Type B pancreatic cell (in vitro differentiated cells): ENCODE data around the gene JAKMIP2. TPM values are rescaled to one million over a fixed set of nuclear protein-coding genes. Genes with fewer than 3 reads are reported as not detected.

ENCODE experiments used
- DNase-seq: peaks from one replicate; pipeline ENCODE4 v3.0.0; 2021; ENCODE audit warnings: mixed read lengths; ENCODE audit not compliant: unreplicated experiment; ENCODE audit errors: extremely low spot score
- H3K27ac Mint-ChIP-seq: 2 replicates; pipeline ENCODE4 v1.8.0; 2021; ENCODE audit warnings: mild to moderate bottlenecking, mixed read lengths
- H3K27me3 Mint-ChIP-seq: 2 replicates; pipeline ENCODE4 v1.8.0; 2021; ENCODE audit warnings: mixed read lengths
- H3K36me3 Mint-ChIP-seq: 2 replicates; pipeline ENCODE4 v1.8.0; 2021; ENCODE audit warnings: mixed read lengths
- H3K4me1 Mint-ChIP-seq: one replicate; pipeline ENCODE4 v1.8.0; 2021; ENCODE audit warnings: mixed read lengths; ENCODE audit not compliant: unreplicated experiment
- H3K4me3 Mint-ChIP-seq: 2 replicates; pipeline ENCODE4 v1.8.0; 2021; ENCODE audit warnings: mild to moderate bottlenecking, mixed read lengths
- H3K9me3 Mint-ChIP-seq: 2 replicates; pipeline ENCODE4 v1.8.0; 2021; ENCODE audit warnings: mixed read lengths
- CTCF ChIP-seq: fragments of 200-600 bp; sonication (generic); conservative IDR thresholded peaks from 2 replicates; pipeline ENCODE4 v1.5.0; 2021; ENCODE audit warnings: antibody characterized with exemption, mild to moderate bottlenecking
- total RNA-seq: library from RNA; stranded (reverse); gene quantifications from 2 replicates; pipeline ENCODE4 v1.2.1, GENCODE V29; 2021; ENCODE audit warnings: low replicate concordance

Gene JAKMIP2
- total RNA-seq, 1 donor from 2014 or later, result 13.8 TPM

GRCh38 chr5:147800491-147800890 is 18.0 kb upstream of the JAKMIP2 start:
- Mint-ChIP-seq H3K27me3 (peaks cover 6% of the 10 kb centered on the region), H3K36me3 (no peaks in the 10 kb centered on the region), H3K4me3 (no peak overlapping the region), H3K9me3 (no peaks in the 10 kb centered on the region), H3K4me1 (no peaks in the 10 kb centered on the region), H3K27ac (no peak overlapping the region)
- TF ChIP-seq CTCF, result no peak
- no peak for DNase-seq

GRCh38 chr5:147796556-147797308 is 14.2 kb upstream of the JAKMIP2 start:
- no peak overlapping the region for H3K27ac Mint-ChIP-seq
- no peaks in the 10 kb centered on the region for H3K9me3 Mint-ChIP-seq
- H3K4me1 Mint-ChIP-seq, result no peaks in the 10 kb centered on the region
- DNase-seq, result no peak
- no peaks in the 10 kb centered on the region for H3K36me3 Mint-ChIP-seq
- H3K27me3 Mint-ChIP-seq, result peaks cover 6% of the 10 kb centered on the region
- no peak for TF ChIP-seq CTCF
- no peak overlapping the region for H3K4me3 Mint-ChIP-seq

DNA sequence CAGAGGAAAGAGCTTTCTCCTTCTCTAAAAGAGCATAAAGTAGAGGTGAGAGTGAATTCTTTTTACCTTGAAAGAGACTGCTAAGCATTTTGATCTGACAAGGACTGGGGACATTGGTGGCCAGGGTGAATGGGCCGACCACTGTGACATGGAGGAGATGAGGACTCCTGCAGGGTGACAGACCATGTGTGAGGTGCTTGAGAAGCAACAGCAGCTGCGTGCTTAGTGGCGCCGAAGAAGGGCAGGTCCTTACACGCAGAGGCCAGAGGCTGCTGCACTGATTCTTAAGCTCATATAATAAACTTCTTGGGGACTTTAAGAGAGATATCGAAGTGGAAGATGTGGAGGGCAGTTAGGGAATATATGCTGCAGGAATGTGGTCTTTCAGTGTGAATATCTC is 8.7 kb upstream of the JAKMIP2 start:
- no peak overlapping the region for H3K4me3 Mint-ChIP-seq
- no peak for DNase-seq
- H3K27me3 Mint-ChIP-seq, result no peaks in the 10 kb centered on the region
- no peak overlapping the region for H3K27ac Mint-ChIP-seq
- no peaks in the 10 kb centered on the region for H3K36me3 Mint-ChIP-seq
- H3K9me3 Mint-ChIP-seq, result no peaks in the 10 kb centered on the region
- H3K4me1 Mint-ChIP-seq, result no peaks in the 10 kb centered on the region
- TF ChIP-seq CTCF, result no peak

GRCh38 chr5:147789820-147790219 is 7.3 kb upstream of the JAKMIP2 start:
- no peak overlapping the region for H3K4me3 Mint-ChIP-seq
- H3K27ac Mint-ChIP-seq, result no peak overlapping the region
- no peak for DNase-seq
- no peak for TF ChIP-seq CTCF
- no peaks in the 10 kb centered on the region for H3K36me3 Mint-ChIP-seq
- H3K27me3 Mint-ChIP-seq, result no peaks in the 10 kb centered on the region
- no peaks in the 10 kb centered on the region for H3K4me1 Mint-ChIP-seq
- no peaks in the 10 kb centered on the region for H3K9me3 Mint-ChIP-seq

- Mint-ChIP-seq H3K4me1 (no peaks in the 10 kb centered on the region), H3K27me3 (no peaks in the 10 kb centered on the region), H3K27ac (no peak overlapping the region), H3K4me3 (no peak overlapping the region), H3K9me3 (no peaks in the 10 kb centered on the region), H3K36me3 (no peaks in the 10 kb centered on the region)
- TF ChIP-seq CTCF, result no peak
- no peak for DNase-seq
These were observed 5.5 kb upstream of the JAKMIP2 start for GRCh38 chr5:147788023-147788422.

- no peak for TF ChIP-seq CTCF
- no peaks in the 10 kb centered on the region for H3K27me3 Mint-ChIP-seq
- H3K4me3 Mint-ChIP-seq, result no peak overlapping the region
- H3K27ac Mint-ChIP-seq, result no peak overlapping the region
- H3K9me3 Mint-ChIP-seq, result no peaks in the 10 kb centered on the region
- H3K36me3 Mint-ChIP-seq, result no peaks in the 10 kb centered on the region
- no peak for DNase-seq
- peaks cover 13% of the 10 kb centered on the region for H3K4me1 Mint-ChIP-seq
These were observed 3.6 kb upstream of the JAKMIP2 start for GRCh38 chr5:147786142-147786541.
